CD8-positive, alpha-beta memory T cell (primary cell): ENCODE results near the gene SMURF1. TPM values are rescaled to one million over a fixed set of nuclear protein-coding genes. Genes with fewer than 3 reads are reported as not detected.

Experiments used
- CTCF ChIA-PET: fragments of 350-600 bp; sonication (Branson Sonifier 250); formaldehyde crosslinking; loops from one replicate; lab custom pipeline; 2021; ENCODE audit warnings: antibody characterized with exemption; lab: Charles Lee
- POLR2A ChIA-PET: fragments of 350-600 bp; sonication (Branson Sonifier 250); formaldehyde crosslinking; loops from one replicate; lab custom pipeline; 2021; ENCODE audit warnings: antibody characterized with exemption; lab: Charles Lee
- DNase-seq, 5 donors: peaks; one replicate each; pipeline versions ENCODE4 v3.0.0 to v3.0.0-alpha.2; 2020 to 2022; ENCODE audit warnings: mixed read lengths in 1 of 5
- H3K27ac ChIP-seq: one replicate; pipeline ENCODE4 v1.7.0; 2013; ENCODE audit warnings: low read depth, mild to moderate bottlenecking, low read length, moderate library complexity
- H3K27me3 ChIP-seq: 2 replicates; pipeline ENCODE4 v1.7.0; 2013; ENCODE audit warnings: low read length, mild to moderate bottlenecking; ENCODE audit not compliant: insufficient read depth, poor library complexity, severe bottlenecking
- H3K36me3 ChIP-seq: 2 replicates; pipeline ENCODE4 v1.7.0; 2013; ENCODE audit warnings: mild to moderate bottlenecking, low read length, moderate library complexity; ENCODE audit not compliant: insufficient read depth
- H3K4me1 ChIP-seq: 2 replicates; pipeline ENCODE4 v1.7.0; 2013; ENCODE audit warnings: mild to moderate bottlenecking, low read length, moderate library complexity; ENCODE audit not compliant: insufficient read depth
- H3K4me3 ChIP-seq: 2 replicates; pipeline ENCODE4 v1.7.0; 2013; ENCODE audit warnings: mild to moderate bottlenecking, low read length
- H3K9me3 ChIP-seq: 2 replicates; pipeline ENCODE4 v1.7.0; 2013; ENCODE audit warnings: mild to moderate bottlenecking, low read length
- H3K27ac Mint-ChIP-seq, 8 donors: one replicate each; pipeline ENCODE4 v1.8.0; 2020 to 2021; ENCODE audit warnings: mixed read lengths in 8 of 8, mild to moderate bottlenecking in 6 of 8, inconsistent platforms in 3 of 8, moderate library complexity in 3 of 8
- H3K27me3 Mint-ChIP-seq, 2 donors: one replicate each; pipeline ENCODE4 v1.8.0; 2020 to 2021; ENCODE audit warnings: mixed read lengths in 2 of 2, mild to moderate bottlenecking in 1 of 2, moderate library complexity in 1 of 2
- H3K36me3 Mint-ChIP-seq, 3 donors: one replicate each; pipeline ENCODE4 v1.8.0; 2020 to 2021; ENCODE audit warnings: mixed read lengths in 3 of 3, inconsistent platforms in 1 of 3, mild to moderate bottlenecking in 1 of 3
- H3K4me1 Mint-ChIP-seq, 3 donors: one replicate each; pipeline ENCODE4 v1.8.0; 2020 to 2021; ENCODE audit warnings: mixed read lengths in 3 of 3, inconsistent platforms in 1 of 3, mild to moderate bottlenecking in 1 of 3
- H3K4me3 Mint-ChIP-seq, 7 donors: one replicate each; pipeline ENCODE4 v1.8.0; 2020 to 2021; ENCODE audit warnings: mixed read lengths in 7 of 7, mild to moderate bottlenecking in 6 of 7, moderate library complexity in 4 of 7, inconsistent platforms in 2 of 7
- H3K9me3 Mint-ChIP-seq, 5 donors: one replicate each; pipeline ENCODE4 v1.8.0; 2020 to 2022; ENCODE audit warnings: mixed read lengths in 5 of 5, mild to moderate bottlenecking in 3 of 5, moderate library complexity in 2 of 5, inconsistent platforms in 1 of 5
- polyA plus RNA-seq: library from polyadenylated mRNA; unstranded; fragments of 300-500 nt; fragmentation: Illumina TruSeq; gene quantifications from one replicate; pipeline ENCODE4 v1.2.3, GENCODE V29; 2021
- total RNA-seq, 2 experiments: library from RNA; stranded (reverse); gene quantifications; one replicate each; pipeline ENCODE4 v1.2.3, GENCODE V29; 2021

The SMURF1 gene
- total and polyA plus RNA-seq, 3 experiments from 2014 or later: 2.2 to 14.9 (median 14.8) TPM

- CTCF ChIA-PET: no interaction called here
- Histone ChIP-seq H3K4me3 (no peak overlapping the region), H3K36me3 (no peaks in the 10 kb centered on the region), H3K27ac (no peak overlapping the region), H3K27me3 (no peaks in the 10 kb centered on the region), H3K4me1 (no peaks in the 10 kb centered on the region), H3K9me3 (no peaks in the 10 kb centered on the region)
- Mint-ChIP-seq H3K27me3 (peaks cover 24 to 45% of the 10 kb centered on the region in 2 donors), H3K4me1 (peaks cover 0 to 2% (median 0%) of the 10 kb centered on the region in 3 donors), H3K27ac (no peak overlapping the region), H3K4me3 (no peak overlapping the region), H3K9me3 (peaks cover 0 to 3% (median 0%) of the 10 kb centered on the region in 5 donors), H3K36me3 (peaks cover 0 to 3% (median 0%) of the 10 kb centered on the region in 3 donors)
- POLR2A ChIA-PET: no interaction called here
- DNase-seq: no peak
Observed at GRCh38 chr7:99156649-99157048, 12.7 kb upstream of the SMURF1 start.

GRCh38 chr7:99155211-99155610 is 11.3 kb upstream of the SMURF1 start:
- peaks cover 23 to 41% of the 10 kb centered on the region in 2 donors for H3K27me3 Mint-ChIP-seq
- H3K27ac Mint-ChIP-seq: no peak overlapping the region
- H3K9me3 ChIP-seq: no peaks in the 10 kb centered on the region
- peaks cover 0 to 1% (median 0%) of the 10 kb centered on the region in 3 donors for H3K36me3 Mint-ChIP-seq
- no peak overlapping the region for H3K27ac ChIP-seq
- CTCF ChIA-PET: no interaction called here
- H3K9me3 Mint-ChIP-seq: no peaks in the 10 kb centered on the region
- POLR2A ChIA-PET: no interaction called here
- no peaks in the 10 kb centered on the region for H3K36me3 ChIP-seq
- no peak for DNase-seq
- H3K27me3 ChIP-seq: peaks cover 4% of the 10 kb centered on the region
- peaks cover 0 to 2% (median 0%) of the 10 kb centered on the region in 3 donors for H3K4me1 Mint-ChIP-seq
- no peak overlapping the region for H3K4me3 ChIP-seq
- no peaks in the 10 kb centered on the region for H3K4me1 ChIP-seq
- no peak overlapping the region for H3K4me3 Mint-ChIP-seq

GRCh38 chr7:99146979-99147378 is 3.1 kb upstream of the SMURF1 start:
- no peak overlapping the region for H3K27ac ChIP-seq
- peaks cover 15 to 17% (median 17%) of the 10 kb centered on the region in 3 donors for H3K4me1 Mint-ChIP-seq

GRCh38 chr7:99143521-99143852 is 421 bp downstream of the SMURF1 start:
- peak overlapping the region in 6 of 8 donors; percentile 70 to 95 (median 90) for H3K27ac Mint-ChIP-seq
- H3K4me3 Mint-ChIP-seq: peak overlapping the region; percentile 79 to 93 (median 87)
- H3K9me3 ChIP-seq: no peaks in the 10 kb centered on the region
- peak overlapping the region; percentile 61 for H3K27ac ChIP-seq
- H3K9me3 Mint-ChIP-seq: no peaks in the 10 kb centered on the region
- peaks cover 0 to 11% of the 10 kb centered on the region in 2 donors for H3K27me3 Mint-ChIP-seq
- ChIA-PET POLR2A (no interaction called here), CTCF (no interaction called here)
- H3K36me3 ChIP-seq: no peaks in the 10 kb centered on the region
- H3K27me3 ChIP-seq: no peaks in the 10 kb centered on the region
- no peak for DNase-seq
- H3K4me1 ChIP-seq: peaks cover 21% of the 10 kb centered on the region
- H3K36me3 Mint-ChIP-seq: peaks cover 0 to 5% (median 0%) of the 10 kb centered on the region in 3 donors
- peaks cover 43 to 52% (median 51%) of the 10 kb centered on the region in 3 donors for H3K4me1 Mint-ChIP-seq
- no peak overlapping the region for H3K4me3 ChIP-seq

More at GRCh38 chr7:99146979-99147378, 3.1 kb upstream of the SMURF1 start:
- Mint-ChIP-seq H3K27ac (peak overlapping the region in 1 of 8 donors; percentile 34), H3K27me3 (peaks cover 5 to 27% of the 10 kb centered on the region in 2 donors), H3K36me3 (peaks cover 0 to 5% (median 0%) of the 10 kb centered on the region in 3 donors), H3K9me3 (no peaks in the 10 kb centered on the region), H3K4me3 (peak overlapping the region in 2 of 7 donors; percentile 12 to 59)
- Histone ChIP-seq H3K4me1 (peaks cover 10% of the 10 kb centered on the region), H3K9me3 (no peaks in the 10 kb centered on the region), H3K4me3 (no peak overlapping the region), H3K36me3 (no peaks in the 10 kb centered on the region), H3K27me3 (peaks cover 4% of the 10 kb centered on the region)
- no peak for DNase-seq
- CTCF ChIA-PET: no interaction called here
- POLR2A ChIA-PET: no interaction called here

GRCh38 chr7:99142727-99143520 is 984 bp downstream of the SMURF1 start:
- Mint-ChIP-seq H3K27ac (peak overlapping the region; percentile 70 to 95 (median 89)), H3K27me3 (peaks cover 0 to 7% of the 10 kb centered on the region in 2 donors), H3K9me3 (no peaks in the 10 kb centered on the region), H3K4me1 (peaks cover 46 to 57% (median 56%) of the 10 kb centered on the region in 3 donors), H3K4me3 (peak overlapping the region; percentile 79 to 93 (median 87)), H3K36me3 (peaks cover 0 to 5% (median 0%) of the 10 kb centered on the region in 3 donors)
- Histone ChIP-seq H3K27me3 (no peaks in the 10 kb centered on the region), H3K4me3 (peak overlapping the region; percentile 36), H3K27ac (peak overlapping the region; percentile 3), H3K36me3 (no peaks in the 10 kb centered on the region), H3K9me3 (no peaks in the 10 kb centered on the region), H3K4me1 (peaks cover 21% of the 10 kb centered on the region)
- peak; percentile 82 to 92 (median 88) for DNase-seq
- CTCF ChIA-PET: interaction anchor here (0.6 kb wide), 1 partner anchor 161 kb away, joined by 3 read pairs; no protein-coding TSS in a partner anchor
- POLR2A ChIA-PET: no interaction called here

GRCh38 chr7:99141841-99142726 is 1.8 kb downstream of the SMURF1 start:
- Histone ChIP-seq H3K27me3 (no peaks in the 10 kb centered on the region), H3K27ac (no peak overlapping the region), H3K4me3 (peak overlapping the region; percentile 36), H3K36me3 (no peaks in the 10 kb centered on the region), H3K9me3 (no peaks in the 10 kb centered on the region), H3K4me1 (peaks cover 21% of the 10 kb centered on the region)
- Mint-ChIP-seq H3K27me3 (peaks cover 0 to 4% of the 10 kb centered on the region in 2 donors), H3K9me3 (no peaks in the 10 kb centered on the region), H3K36me3 (peaks cover 0 to 5% (median 0%) of the 10 kb centered on the region in 3 donors), H3K4me3 (peak overlapping the region; percentile 87 to 93 (median 89)), H3K27ac (peak overlapping the region; percentile 90 to 99 (median 95)), H3K4me1 (peaks cover 50 to 63% (median 61%) of the 10 kb centered on the region in 3 donors)
- peak; percentile 53 to 72 (median 57) for DNase-seq
- ChIA-PET CTCF (interaction anchor here (0.7 kb wide), 1 partner anchor 9 kb away, joined by 3 read pairs; no protein-coding TSS in a partner anchor), POLR2A (no interaction called here)

GRCh38 chr7:99141334-99141733 is 2.6 kb downstream of the SMURF1 start:
- peak overlapping the region; percentile 59 to 99 (median 94) for H3K27ac Mint-ChIP-seq
- H3K4me3 ChIP-seq: peak overlapping the region; percentile 36
- POLR2A ChIA-PET: no interaction called here

More at GRCh38 chr7:99141334-99141733, 2.6 kb downstream of the SMURF1 start:
- Mint-ChIP-seq H3K4me3 (peak overlapping the region; percentile 57 to 91 (median 88)), H3K36me3 (peaks cover 0 to 5% (median 0%) of the 10 kb centered on the region in 3 donors), H3K27me3 (no peaks in the 10 kb centered on the region), H3K9me3 (no peaks in the 10 kb centered on the region), H3K4me1 (peaks cover 51 to 66% (median 65%) of the 10 kb centered on the region in 3 donors)
- CTCF ChIA-PET: interaction anchor here (0.7 kb wide), 1 partner anchor 10 kb away, joined by 3 read pairs; no protein-coding TSS in a partner anchor
- no peak overlapping the region for H3K27ac ChIP-seq
- no peaks in the 10 kb centered on the region for H3K9me3 ChIP-seq
- peaks cover 21% of the 10 kb centered on the region for H3K4me1 ChIP-seq
- DNase-seq: peak in 2 of 5 donors; percentile 2 to 56
- H3K36me3 ChIP-seq: no peaks in the 10 kb centered on the region
- H3K27me3 ChIP-seq: no peaks in the 10 kb centered on the region
